Stimulated activated CD4-positive, alpha-beta T cell treated with anti-CD3 and anti-CD28 coated beads, Interleukin-2, amount 100 ng/mL, for 24 hours (primary cell): ENCODE measurements around the gene TC2N.
"Not testable (repeated sequence)": the region's sequence is repeated elsewhere in the genome, so short reads cannot be mapped to it uniquely, and the experiment has no call there.

Source experiments
- DNase-seq, 2 donors: peaks; one replicate each; pipeline ENCODE4 v3.0.0-alpha.2; 2020

The TC2N gene

GRCh38 chr14:91866511-91867295 is 633 bp downstream of the TC2N start:
- no peak for DNase-seq

GRCh38 chr14:91866061-91866460 is 1.3 kb downstream of the TC2N start:
- DNase-seq: no peak

GRCh38 chr14:91862417-91862816 is 4.9 kb downstream of the TC2N start:
- no peak for DNase-seq

GRCh38 chr14:91861091-91861490 is 6.2 kb downstream of the TC2N start:
- DNase-seq: no peak

GRCh38 chr14:91860238-91860637 is 7.1 kb downstream of the TC2N start:
- no peak for DNase-seq

- no peak for DNase-seq
Observed at GRCh38 chr14:91858536-91859275, 8.6 kb downstream of the TC2N start.

GRCh38 chr14:91857614-91858013 is 9.7 kb downstream of the TC2N start:
- no peak for DNase-seq

GRCh38 chr14:91854327-91854934 is 12.9 kb downstream of the TC2N start:
- no peak for DNase-seq

- no peak for DNase-seq
Observed at GRCh38 chr14:91851563-91851962, 15.8 kb downstream of the TC2N start.

- DNase-seq: no peak
Observed at GRCh38 chr14:91848504-91849001, 18.8 kb downstream of the TC2N start.

- no peak for DNase-seq
Observed at GRCh38 chr14:91847693-91848092, 19.6 kb downstream of the TC2N start.

GRCh38 chr14:91845652-91846051 is 21.7 kb downstream of the TC2N start:
- no peak for DNase-seq

GRCh38 chr14:91845056-91845455 is 22.3 kb downstream of the TC2N start:
- DNase-seq: not testable (repeated sequence)

- no peak for DNase-seq
Observed at GRCh38 chr14:91844029-91844428, 23.3 kb downstream of the TC2N start.

- DNase-seq: no peak
Observed at GRCh38 chr14:91843437-91843836, 23.9 kb downstream of the TC2N start.

GRCh38 chr14:91841065-91841464 is 26.3 kb downstream of the TC2N start:
- DNase-seq: no peak

GRCh38 chr14:91839749-91840148 is 27.6 kb downstream of the TC2N start:
- no peak for DNase-seq

GRCh38 chr14:91837076-91837475 is 30.3 kb downstream of the TC2N start:
- DNase-seq: no peak

GRCh38 chr14:91835920-91836843 is 31.2 kb downstream of the TC2N start:
- peak; percentile 90 to 91 for DNase-seq

GRCh38 chr14:91835197-91835919 is 32.0 kb downstream of the TC2N start:
- DNase-seq: peak in 1 of 2 donors; percentile 29

- no peak for DNase-seq
Observed at GRCh38 chr14:91834571-91834970, 32.8 kb downstream of the TC2N start.

- no peak for DNase-seq
Observed at GRCh38 chr14:91831337-91831736, 36.0 kb downstream of the TC2N start.
